Measurements from ENCODE around the gene ZNF605. TPM values are rescaled to one million over a fixed set of nuclear protein-coding genes. Genes with fewer than 3 reads are reported as not detected.

The ZNF605 gene
- total RNA-seq, 4 donors from 2014 or later, result 3.2 to 10.1 (median 5.1) TPM

GRCh38 chr12:132936163-132936562 is 19.9 kb downstream of the ZNF605 start:
- peaks cover 0 to 44% (median 3%) of the 10 kb centered on the region in 3 donors for H3K36me3 ChIP-seq
- DNase-seq, result no peak
- TF ChIP-seq CTCF (IDR thresholded peaks at IDR 0.05) (no peak), POLR2A (IDR thresholded peaks at IDR 0.05) (no peak)
- no peaks in the 10 kb centered on the region for H3K27me3 ChIP-seq
- no peak overlapping the region for H3K4me3 ChIP-seq
- intact Hi-C loops (cut with DNase I), result no loop called here
- H3K27ac ChIP-seq, result no peak overlapping the region
- no peaks in the 10 kb centered on the region for H3K4me1 ChIP-seq
- WGBS, 2 donors, result 87 to 90% methylated on average over 2 of the region's 2 CpGs
- H3K9me3 ChIP-seq, result peaks cover 0 to 91% (median 68%) of the 10 kb centered on the region in 3 donors

GRCh38 chr12:132926415-132926833 is 29.7 kb downstream of the ZNF605 start:
- Histone ChIP-seq H3K4me1 (no peaks in the 10 kb centered on the region), H3K27me3 (no peaks in the 10 kb centered on the region), H3K9me3 (peaks cover 35 to 100% (median 98%) of the 10 kb centered on the region in 3 donors), H3K36me3 (peaks cover 0 to 71% (median 5%) of the 10 kb centered on the region in 3 donors), H3K4me3 (peak overlapping the region in 1 of 4 donors; percentile 7), H3K27ac (no peak overlapping the region)
- DNase-seq, result no peak
- 94 to 98% methylated on average over 6 of the region's 6 CpGs for WGBS, 2 donors
- intact Hi-C loops (cut with DNase I), result no loop called here
- TF ChIP-seq POLR2A (IDR thresholded peaks at IDR 0.05) (no peak), CTCF (IDR thresholded peaks at IDR 0.05) (no peak)

GRCh38 chr12:132925597-132926414 is 30.3 kb downstream of the ZNF605 start:
- WGBS, 2 donors, result 91 to 95% methylated on average over 8 of the region's 8 CpGs
- no peak overlapping the region for H3K27ac ChIP-seq
- intact Hi-C loops (cut with DNase I), result no loop called here
- peak overlapping the region in 1 of 4 donors; percentile 7 for H3K4me3 ChIP-seq
- TF ChIP-seq CTCF (IDR thresholded peaks at IDR 0.05) (no peak), POLR2A (IDR thresholded peaks at IDR 0.05) (no peak)
- H3K27me3 ChIP-seq, result no peaks in the 10 kb centered on the region
- DNase-seq, result no peak
- H3K4me1 ChIP-seq, result no peaks in the 10 kb centered on the region
- H3K9me3 ChIP-seq, result peaks cover 38 to 100% (median 98%) of the 10 kb centered on the region in 3 donors
- peaks cover 0 to 65% (median 5%) of the 10 kb centered on the region in 3 donors for H3K36me3 ChIP-seq

DNA sequence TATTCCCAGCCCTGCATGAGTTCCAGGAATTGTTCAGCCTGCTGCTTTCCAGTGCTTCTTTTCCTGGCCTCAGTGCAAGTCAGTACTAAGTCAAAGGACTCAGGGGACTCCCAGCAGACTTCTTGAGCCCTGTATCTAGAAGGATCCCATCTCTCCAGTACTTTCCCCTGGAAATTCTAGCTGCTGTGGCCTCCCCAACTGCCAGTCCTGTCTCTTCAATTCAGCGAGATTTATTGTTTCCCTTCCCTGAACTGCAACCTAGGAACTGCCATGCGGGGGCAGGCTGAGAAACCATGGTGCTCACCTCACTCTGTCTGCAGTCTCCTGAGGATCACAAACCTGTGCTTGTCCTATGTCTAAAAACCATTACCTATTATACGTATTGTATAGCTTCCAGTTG is 31.8 kb downstream of the ZNF605 start:
- no peak for DNase-seq
- no peak for TF ChIP-seq CTCF (IDR thresholded peaks at IDR 0.05)
- peaks cover 0 to 50% (median 0%) of the 10 kb centered on the region in 3 donors for H3K36me3 ChIP-seq
- no peaks in the 10 kb centered on the region for H3K4me1 ChIP-seq
- H3K4me3 ChIP-seq, result peak overlapping the region in 1 of 4 donors; percentile 13
- H3K27me3 ChIP-seq, result no peaks in the 10 kb centered on the region
- no peak overlapping the region for H3K27ac ChIP-seq
- H3K9me3 ChIP-seq, result peaks cover 41 to 100% (median 98%) of the 10 kb centered on the region in 3 donors
- 92 to 96% methylated on average over 3 of the region's 3 CpGs for WGBS, 2 donors
- intact Hi-C loops (cut with DNase I), result no loop called here

- peaks cover 0 to 41% (median 0%) of the 10 kb centered on the region in 3 donors for H3K36me3 ChIP-seq
Observed at GRCh38 chr12:132923356-132923909, 32.7 kb downstream of the ZNF605 start.

More at GRCh38 chr12:132923356-132923909, 32.7 kb downstream of the ZNF605 start:
- Histone ChIP-seq H3K27me3 (no peaks in the 10 kb centered on the region), H3K27ac (no peak overlapping the region), H3K9me3 (peaks cover 41 to 100% (median 98%) of the 10 kb centered on the region in 3 donors), H3K4me3 (no peak overlapping the region), H3K4me1 (no peaks in the 10 kb centered on the region)
- TF ChIP-seq POLR2A (IDR thresholded peaks at IDR 0.05), result no peak
- no peak for TF ChIP-seq CTCF (IDR thresholded peaks at IDR 0.05)
- intact Hi-C loops (cut with DNase I), result no loop called here
- DNase-seq, result no peak
- 37 to 56% methylated on average over 1 of the region's 1 CpG for WGBS, 2 donors

All from esophagus squamous epithelium (tissue), 5 donors.